Posterior cingulate gyrus (tissue), 11 donors: Measurements from ENCODE around the gene CCNY.

Source experiments
- DNase-seq, 10 donors: peaks; one replicate each; pipeline versions ENCODE4 v3.0.0 to v3.0.0-alpha.2; 2020 to 2021; ENCODE audit warnings: mixed read lengths in 3 of 10
- intact Hi-C: fragments of 100-400 bp; cut with DNase I; formaldehyde crosslinking; loops from one replicate; pipeline ENCODE4 v1.15.1; 2023

The CCNY gene

DNA sequence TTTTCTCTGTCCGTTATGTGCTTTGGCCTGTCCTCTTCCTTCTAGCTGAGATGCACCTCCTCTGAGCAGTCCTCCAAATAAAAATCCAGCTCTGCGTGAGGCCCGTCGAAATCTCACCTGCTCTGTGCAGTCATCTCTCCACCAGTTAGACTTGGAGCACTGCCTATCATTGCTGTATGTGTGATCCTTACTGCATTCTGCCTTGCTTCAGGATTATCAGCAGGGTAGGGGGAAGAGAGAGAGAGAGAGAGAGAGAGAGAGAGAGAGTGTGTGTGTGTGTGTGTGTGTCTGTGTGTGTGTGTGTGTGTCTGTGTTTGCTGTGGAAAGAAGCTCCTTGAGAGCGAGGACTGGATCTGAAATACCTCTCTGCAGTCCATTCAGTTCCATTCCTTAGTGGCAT, 129.4 kb downstream of the CCNY start:
- no peak for DNase-seq
- intact Hi-C loops: no loop called here

DNA sequence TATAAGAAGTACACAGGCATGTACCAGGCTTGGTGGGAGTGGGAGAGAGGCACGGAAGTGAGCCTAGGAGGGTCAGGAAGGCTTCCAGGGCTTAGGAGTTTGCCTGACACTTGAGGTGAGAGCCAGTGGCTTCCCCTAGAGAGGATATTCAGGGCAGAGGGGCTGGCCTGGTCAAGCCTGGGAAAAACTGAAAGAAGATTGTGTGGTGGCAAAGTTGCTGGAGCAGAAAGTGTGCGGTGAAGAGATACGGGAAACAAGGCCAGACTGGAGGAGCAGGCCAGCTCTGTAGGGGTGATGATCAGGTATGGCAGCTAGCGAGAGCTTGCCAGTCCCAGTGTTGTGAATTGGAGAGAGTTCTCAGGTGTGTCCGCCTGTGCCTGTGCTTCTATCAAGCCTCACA, 129.9 kb downstream of the CCNY start:
- intact Hi-C loops: no loop called here
- no peak for DNase-seq

DNA sequence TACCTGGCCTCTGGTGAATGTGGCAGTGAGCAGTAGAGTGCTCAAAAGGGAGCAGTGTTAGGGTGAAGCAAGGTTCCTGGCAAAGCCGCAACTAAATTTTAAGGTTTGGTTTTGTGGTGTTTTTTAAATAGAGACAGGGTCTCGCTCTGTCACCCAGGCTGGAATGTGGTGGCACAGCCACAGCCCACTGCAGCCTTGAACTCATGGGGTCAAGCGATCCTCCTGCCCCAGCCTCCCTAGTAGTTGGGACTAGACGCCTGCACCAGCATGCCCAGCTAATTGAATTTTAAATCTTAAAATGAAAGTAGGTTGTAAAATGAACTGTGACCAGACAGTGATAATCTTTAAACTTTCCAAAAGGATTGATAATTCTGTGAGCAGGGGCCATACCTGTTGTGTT, 130.4 kb downstream of the CCNY start:
- no peak for DNase-seq
- intact Hi-C loops: no loop called here

DNA sequence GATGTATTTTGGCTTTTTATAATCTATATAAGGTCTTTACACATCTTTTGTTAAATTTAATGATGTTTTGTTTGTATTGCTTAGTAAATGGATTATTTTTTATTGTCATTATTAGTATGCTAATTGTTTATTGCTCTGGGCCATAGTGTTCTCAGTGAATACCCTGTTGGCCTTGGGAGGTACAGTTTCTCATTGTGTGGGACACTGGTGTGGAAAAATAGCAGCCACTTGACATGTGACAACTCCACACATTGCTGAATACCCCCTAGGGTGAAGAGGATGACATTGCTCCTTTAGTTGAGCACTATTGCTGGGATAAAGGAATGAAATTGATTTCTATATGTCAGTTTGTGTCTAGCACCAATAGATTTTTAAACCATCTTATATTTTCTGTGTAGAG, 130.9 kb downstream of the CCNY start:
- intact Hi-C loops: no loop called here
- no peak for DNase-seq

DNA sequence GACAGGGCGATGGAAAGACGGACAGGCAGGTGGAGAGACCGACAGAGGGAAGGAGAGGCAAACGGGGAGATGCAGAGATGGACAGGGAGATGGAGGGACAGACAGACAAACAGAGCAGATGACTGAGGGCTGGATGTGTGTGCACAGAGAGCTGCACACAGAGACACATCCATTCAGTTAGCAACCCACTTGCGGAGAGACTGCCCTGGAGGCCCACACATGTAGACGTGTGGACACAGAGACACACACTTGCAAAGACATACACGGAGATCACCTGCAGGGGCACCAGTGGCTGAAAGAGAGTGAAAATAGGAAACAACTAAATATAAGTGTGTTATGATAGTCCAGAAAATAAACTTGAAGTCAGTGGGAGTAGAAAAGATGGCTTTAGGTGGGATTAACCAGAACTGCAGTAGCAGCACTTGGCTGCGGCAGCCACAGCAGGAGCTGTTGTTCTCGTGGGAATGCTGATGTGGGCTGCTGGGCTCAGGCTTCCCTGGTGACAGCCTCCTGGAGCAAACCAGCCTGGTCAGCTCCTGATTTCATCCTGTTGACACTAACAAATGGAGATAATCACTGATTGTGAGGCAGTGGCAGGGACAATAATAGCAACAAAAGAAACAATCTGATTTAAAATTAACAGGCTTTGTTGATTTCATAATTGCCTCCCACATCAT, 134.1 kb downstream of the CCNY start:
- DNase-seq: peak in 5 of 10 donors; percentile 57 to 93 (median 83)
- intact Hi-C loops: no loop called here

DNA sequence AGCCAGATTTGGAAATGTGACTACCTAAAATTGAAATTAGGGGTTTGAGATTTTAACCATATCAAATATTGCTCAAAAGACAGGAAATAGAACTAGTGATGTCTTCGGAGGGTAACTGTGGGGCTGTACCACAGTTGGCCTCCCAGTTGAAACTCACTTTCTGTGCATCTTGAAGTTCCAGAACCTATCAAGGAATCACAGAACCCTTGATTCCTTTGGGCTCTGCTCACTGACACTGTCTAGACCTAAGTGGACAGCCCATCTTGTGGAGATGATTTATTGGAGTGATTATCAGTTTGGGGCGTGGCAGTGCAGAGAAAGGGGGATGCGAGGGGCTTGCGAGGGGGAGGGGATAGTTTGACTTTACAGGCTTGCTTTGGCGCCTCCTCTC, 134.6 kb downstream of the CCNY start:
- no peak for DNase-seq
- intact Hi-C loops: no loop called here

DNA sequence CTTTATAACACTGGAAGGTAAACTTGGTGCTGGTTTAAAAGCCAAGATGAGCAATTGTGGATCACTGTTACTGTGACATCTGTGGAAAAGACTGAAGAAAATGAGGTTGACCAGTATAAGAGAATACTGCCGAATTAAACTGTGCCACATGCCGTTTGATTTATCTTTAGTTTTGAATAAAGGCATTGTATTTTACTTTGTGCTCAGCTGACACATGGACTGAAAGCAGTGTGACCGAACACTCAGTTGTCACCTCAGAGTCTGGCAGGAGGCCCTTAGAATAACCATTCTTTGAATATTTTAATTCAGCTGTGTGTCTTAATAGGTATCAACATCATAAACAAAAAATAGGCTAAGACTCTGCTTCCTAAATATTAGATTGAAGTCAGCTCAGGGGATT, 135.1 kb downstream of the CCNY start:
- intact Hi-C loops: no loop called here
- DNase-seq: no peak

DNA sequence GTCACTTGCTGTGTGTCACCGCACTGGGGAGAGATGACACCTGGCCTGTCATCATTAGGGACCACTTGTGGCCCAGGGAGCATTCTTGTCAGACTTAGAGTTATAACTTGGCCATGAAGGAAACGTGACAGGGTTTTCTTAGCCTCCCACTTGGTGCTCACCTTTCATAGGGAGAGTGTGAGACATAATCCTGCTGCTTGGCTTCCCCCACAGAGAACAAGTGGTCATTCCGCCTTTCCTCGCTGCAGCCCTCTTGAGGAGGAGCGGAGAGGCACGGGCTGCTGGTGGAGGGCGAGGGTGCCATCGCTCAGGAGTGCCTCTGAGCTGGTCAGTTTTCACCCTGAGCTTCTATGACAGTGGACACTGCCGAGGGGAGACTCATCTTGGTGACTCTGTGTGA, 143.8 kb downstream of the CCNY start:
- intact Hi-C loops: no loop called here
- DNase-seq: no peak

DNA sequence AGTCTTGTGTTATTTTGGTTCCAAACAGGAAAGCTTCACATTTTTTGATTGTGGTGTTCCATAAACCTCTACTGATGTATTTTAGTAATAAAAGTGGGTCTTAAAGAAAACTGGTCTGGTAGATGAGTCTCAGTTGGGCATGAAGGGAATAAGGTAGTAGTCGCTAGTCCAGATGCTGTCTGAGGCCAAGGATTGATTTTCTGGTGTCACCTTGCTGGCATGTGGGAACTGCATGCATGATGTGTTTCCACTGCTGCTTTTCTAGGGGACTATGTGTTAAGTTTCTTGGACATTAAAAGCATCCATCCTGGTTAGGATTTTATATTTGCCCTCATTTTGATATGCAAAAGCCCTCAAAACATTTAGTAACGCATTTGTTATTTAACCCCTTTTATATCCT, 145.1 kb downstream of the CCNY start:
- intact Hi-C loops: no loop called here
- DNase-seq: no peak

DNA sequence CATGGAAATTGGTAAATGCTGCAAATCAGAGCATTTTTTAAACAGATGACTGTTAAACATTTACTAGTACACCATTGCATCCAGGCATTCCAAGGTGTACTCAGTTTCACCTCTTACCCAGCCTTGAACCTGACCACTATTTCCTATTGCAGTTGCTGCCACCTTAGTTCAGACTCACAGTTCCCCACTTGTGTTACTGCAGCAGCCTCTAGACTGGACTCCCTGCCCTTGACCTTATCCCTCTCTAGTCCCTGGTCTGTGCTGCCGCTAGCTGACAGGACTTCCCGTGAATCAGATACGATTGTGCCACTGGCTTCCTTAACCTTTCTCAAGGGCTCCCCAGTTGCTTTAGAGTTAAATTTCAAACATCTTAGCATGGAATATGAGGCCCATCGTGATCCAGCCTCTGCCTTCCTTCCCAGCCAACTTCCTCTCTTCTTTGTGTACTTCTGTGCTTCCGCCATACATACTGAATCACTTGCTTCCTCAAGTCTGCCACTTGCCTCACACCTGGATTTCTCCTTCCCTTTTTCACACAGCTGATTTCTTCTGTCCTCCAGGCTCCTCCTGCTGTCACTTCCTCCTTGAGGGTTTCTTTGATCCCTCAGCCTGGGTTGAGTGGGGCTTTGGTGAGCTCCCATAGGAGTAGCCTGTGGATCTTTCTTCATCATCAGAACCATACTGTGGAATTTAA, 150.1 kb downstream of the CCNY start:
- intact Hi-C loops: no loop called here
- DNase-seq: no peak

DNA sequence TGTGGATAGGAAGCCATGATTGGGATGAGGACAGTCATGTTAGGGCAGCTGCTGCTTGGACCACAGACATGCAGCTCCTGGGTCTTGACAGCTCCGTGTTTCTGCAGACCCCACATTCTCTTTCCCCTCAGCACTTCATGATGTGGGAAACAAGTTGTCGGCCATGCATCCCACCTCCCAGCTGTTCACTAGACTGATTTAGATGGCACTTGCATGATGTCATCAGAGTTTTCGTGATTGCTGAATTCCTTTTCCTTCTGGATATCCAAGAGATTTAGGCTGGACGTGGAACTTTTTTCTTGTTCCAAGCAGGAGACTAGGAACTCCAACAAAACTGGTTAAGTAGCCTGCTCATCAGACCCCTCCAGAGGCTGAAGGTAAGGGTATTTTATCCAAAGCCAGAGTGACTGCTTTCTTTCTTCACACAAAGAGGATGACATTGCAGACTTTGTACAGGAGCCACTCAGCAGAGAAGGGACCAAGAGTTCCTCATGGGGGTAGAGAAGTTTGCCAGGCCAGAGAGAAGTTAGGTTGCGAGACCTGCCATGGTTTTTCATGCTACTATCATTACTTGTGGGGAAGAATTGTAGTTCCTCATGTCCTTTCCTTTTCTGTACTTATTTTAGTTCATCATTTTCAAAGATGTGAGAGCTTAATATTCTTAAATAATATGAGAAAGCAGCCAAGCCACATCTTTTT, 151.2 kb downstream of the CCNY start:
- no peak for DNase-seq

DNA sequence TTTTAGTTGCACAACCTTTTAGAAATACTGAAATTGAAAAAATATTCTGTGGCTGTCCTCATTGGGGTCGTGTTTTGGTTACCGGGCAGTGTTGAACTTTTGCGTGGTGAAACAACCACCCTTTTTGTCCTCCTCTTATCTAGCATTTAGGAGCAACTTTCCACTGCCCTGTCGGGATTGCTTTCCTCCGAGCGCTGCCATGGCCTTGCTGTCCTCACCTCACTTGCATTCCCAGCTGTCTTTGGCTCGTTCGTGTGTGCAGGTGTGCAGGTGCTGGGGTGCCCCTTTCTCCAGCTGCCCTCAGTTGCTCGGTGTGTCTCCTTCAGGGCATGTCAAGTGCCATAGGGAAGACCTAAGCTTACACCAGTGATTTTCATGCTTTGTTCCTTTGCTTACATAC, 151.9 kb downstream of the CCNY start:
- intact Hi-C loops: no loop called here
- DNase-seq: peak in 1 of 10 donors; percentile 61

More for the DNA sequence above, 151.2 kb downstream of the CCNY start:
- intact Hi-C loops: no loop called here

DNA sequence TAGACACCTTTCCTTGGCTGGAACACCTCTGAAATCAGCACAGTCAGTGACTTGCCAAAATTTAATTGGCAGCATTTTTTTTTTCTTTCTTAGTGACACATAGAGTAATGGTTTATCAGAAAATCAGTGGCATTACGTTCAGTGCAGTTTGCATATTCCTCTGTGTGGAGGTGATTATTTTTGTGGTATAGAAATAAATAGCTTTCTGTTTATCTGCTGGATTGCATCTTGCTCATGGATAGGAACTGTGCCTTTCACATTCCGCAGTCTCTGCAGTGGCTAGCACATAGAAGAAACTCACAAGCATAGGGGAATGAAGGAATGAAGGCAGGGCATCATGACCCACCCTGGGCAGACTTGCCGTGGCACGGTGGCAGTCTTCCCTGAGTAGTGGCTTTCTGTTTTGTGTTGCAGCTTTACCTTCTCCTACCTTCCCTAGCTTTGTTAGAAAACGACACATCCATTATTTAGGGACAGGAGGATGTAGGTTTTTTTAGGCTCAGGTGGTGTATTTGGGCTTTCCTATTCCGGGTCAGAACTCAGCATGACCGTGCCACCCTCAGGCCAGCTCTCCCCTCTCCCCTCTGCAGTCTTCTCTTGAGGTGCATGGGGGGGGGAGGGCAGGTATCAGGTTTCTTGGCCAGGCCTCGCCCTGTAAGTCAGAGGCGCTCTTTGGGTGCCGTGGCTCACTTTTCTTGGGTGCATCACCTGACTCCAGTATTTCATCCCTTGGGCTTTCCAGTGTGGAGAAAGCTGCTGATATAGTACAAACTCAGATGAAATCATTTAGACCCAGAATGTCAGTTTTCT, 156.3 kb downstream of the CCNY start:
- DNase-seq: no peak
- intact Hi-C loops: no loop called here

DNA sequence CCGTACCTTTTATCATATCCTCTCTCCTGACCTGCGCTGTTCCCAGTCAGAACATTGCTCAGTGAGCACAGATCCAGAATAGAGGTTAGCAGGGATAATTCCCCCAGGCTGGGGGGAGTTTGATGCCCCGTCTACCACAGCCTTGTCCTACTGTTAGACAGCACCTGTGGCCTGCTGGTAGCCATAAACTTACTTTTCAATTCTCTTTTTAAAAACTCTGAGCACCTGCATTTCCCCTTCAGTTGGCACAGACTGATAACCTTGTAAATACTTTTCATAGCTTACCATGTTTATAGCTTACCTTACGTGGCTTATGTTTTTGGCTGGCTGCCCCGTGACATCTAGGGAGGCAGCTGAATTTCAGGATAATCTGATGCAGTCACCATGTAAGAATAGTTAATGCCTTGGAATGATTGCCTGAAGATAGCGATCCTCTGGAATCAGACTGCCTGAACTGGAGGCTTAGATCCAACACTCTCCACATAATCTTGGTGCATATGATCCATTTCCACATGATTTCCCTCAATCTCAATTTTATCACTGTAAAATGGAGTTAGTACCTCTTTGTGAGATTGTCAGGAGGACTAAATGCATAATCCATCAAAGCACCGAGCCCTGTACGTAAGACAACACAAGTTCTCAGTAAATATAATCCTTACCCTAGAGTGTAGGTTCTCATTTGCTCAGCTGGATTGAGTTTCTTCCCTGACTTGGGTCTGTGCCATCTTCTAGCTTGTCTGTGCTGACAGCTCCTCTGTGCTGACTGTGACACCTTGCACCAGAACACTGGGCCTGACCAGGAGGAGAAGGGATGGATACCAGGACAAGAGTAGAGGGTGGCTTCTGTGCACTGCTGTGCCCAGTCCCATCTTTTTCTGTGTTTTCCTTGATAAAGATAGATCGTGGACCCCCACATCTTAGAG, 157.1 kb downstream of the CCNY start:
- DNase-seq: no peak
- intact Hi-C loops: no loop called here

DNA sequence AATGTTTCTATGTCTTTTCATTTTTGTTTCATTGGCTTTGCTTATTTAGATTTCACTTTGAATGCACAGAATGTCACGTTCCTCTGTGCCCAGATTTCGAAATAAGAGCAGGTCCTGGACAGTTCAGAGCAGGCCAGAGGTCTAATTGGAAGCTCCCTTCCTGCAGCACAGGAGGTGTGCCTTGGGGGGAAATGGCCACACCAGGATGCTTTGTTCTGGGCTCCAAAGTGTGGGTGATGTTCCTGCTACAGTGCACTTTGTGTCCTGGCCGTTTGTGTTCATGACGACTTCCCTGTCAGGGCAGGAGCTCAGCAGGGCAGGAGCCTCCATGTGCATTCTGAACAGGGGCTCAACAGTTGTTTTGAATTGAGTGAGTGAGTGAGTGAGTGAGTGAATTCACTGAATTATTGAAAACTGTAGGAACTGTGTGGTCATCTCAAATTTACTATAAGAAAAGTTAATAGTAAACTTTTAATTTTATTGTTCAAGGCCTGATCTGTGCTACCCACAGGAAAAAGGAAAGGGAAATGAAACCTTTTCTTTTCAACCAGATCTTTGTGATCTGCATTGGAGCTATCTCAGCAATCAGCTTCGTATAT, 159.3 kb downstream of the CCNY start:
- intact Hi-C loops: no loop called here
- DNase-seq: no peak

DNA sequence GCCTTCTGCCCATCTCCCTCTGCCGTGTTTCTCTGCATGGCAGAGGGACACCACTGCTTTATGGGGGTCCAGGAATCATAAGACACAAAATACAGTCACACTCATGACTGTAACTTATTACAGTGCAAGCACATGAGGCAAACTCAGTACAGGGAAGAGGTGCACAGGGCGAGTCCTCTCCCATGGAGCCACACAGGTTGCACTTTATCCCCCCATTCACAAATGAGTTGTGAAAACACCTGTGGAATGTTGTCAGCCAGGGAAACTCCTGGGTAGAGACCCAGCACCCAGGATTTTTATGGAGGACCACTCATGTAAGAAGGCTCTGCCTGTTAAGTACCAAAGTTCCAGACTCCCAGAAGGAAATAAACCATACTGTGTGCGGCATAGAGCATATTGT, 161.6 kb downstream of the CCNY start:
- no peak for DNase-seq
- intact Hi-C loops: no loop called here

DNA sequence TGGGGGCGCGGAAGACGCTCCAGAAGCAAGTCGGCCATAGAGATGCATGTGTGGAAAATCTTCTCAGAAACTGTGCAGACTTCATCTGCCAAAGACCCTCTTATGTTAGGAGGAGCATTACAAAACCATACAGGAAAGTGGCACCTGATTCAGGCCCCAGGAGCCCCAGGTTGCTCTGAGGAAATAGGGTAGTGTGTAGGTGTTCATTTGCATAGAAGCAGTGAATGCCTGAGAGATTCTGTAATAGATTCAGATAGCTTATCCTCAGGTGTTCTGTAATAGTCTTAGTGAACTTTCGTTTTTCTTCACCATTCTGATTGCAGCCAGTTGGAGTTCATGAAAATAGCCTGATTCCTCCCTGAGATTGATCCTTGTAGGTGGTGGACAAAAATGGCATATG, 162.4 kb downstream of the CCNY start:
- no peak for DNase-seq
- intact Hi-C loops: no loop called here

DNA sequence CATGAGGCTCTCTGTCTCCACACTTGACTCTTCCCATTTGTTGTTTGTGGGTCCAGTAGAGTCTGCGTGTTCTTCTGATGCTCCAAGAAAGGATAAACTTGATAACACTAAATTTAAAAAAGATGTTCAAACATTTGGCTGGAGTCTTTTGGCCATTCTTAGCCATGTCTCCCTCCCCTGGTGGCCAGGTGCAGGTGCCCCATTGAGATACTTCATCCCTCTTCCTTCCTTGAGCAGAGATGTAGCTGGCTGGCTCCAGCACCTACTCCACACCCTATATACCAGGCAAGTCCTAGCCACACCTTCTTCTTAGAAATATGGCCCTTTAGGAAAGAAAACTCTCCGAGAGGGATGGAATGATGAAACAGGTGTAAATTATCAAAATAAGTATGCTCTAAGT, 165.6 kb downstream of the CCNY start:
- no peak for DNase-seq
- intact Hi-C loops: no loop called here

DNA sequence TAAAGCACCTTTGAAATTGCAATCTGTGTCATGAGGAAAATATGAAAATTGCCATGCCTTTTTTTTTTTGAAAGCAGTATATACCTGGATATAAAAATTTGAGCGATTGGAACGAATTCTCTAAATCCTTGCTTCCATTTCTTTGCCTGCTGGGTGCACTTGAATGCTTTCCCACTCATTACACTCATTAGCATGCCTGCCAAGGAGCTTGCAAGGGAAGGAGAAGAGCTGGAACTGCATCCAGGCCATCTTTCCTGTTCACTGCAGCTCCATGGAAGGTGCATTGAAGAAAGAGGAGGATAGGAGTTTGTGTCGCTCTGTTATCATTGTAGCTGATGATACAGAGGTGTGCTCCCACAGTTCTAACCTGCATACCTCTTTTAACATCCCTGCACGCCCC, 166.4 kb downstream of the CCNY start:
- peak in 1 of 10 donors; percentile 19 for DNase-seq
- intact Hi-C loops: no loop called here

DNA sequence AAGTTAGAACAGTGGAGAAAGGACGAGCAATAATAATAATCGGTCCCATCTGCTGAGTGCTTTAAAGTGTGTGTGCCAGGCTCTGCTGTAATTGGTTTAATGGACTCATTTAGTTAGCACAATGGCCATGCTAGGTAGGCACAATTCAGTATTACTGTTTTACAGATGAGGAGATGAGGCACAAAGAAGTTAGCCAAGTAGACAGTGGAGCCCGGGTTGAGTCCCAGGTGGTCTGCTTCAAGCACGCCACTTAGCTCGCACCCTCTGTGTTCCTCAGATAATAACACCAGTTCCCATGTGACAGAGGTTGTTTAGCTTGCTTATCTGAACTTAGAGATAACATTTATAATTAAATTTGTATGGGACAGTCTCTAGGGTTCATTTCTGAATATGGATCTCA, 167.3 kb downstream of the CCNY start:
- DNase-seq: no peak
- intact Hi-C loops: no loop called here
